Inferior parietal cortex (tissue), 1 donor: ENCODE measurements around the gene MRPL44.
A peak's percentile ranks its signal among the peaks of the same experiment; 100 is the strongest.

ENCODE experiments used
- DNase-seq: peaks from one replicate; pipeline ENCODE4 v3.0.0-alpha.2; 2016; ENCODE audit errors: extremely low spot score

Gene MRPL44

DNA sequence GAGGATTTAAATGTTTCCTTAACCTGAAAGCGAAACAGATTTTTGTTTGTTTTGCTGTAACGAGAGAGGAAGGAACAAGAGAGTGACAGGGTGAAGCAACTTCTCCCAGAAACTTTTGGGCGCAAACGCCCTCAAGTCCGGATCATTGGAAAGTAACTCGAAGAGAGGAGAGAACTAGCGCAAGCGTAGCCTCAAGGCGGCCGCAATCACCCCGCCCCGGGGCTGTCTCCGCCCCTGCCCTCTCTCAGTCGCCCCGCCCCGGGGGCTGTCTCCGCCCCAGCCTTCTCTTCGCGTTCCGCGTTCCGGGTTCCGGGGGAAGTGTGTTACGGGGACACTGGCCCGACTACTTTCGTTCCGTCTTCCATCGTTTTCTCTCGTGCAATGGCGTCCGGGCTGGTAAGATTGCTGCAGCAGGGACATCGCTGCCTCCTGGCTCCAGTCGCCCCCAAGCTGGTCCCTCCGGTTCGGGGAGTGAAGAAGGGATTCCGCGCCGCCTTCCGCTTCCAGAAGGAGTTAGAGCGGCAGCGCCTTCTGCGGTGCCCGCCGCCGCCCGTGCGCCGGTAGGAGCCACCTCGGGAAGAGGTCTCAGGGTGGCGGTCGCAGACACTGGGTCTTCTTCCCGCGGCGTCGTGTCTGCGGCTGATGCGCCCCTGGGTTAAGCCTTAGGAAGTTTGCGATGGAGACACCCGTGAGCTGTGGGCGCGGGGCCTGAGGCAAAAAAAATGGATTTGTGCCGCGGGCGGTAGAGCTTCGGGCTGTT, at the start of gene MRPL44:
TSS of gene MRPL44 (plus strand) at position 372 of the 760 bp plus-strand sequence. CDS start at position 382, 10 bp downstream.
- DNase-seq = peak; percentile 98

- DNase-seq = no peak
These were observed 48.8 kb upstream of the MRPL44 start for GRCh38 chr2:223908304-223908998.

DNA sequence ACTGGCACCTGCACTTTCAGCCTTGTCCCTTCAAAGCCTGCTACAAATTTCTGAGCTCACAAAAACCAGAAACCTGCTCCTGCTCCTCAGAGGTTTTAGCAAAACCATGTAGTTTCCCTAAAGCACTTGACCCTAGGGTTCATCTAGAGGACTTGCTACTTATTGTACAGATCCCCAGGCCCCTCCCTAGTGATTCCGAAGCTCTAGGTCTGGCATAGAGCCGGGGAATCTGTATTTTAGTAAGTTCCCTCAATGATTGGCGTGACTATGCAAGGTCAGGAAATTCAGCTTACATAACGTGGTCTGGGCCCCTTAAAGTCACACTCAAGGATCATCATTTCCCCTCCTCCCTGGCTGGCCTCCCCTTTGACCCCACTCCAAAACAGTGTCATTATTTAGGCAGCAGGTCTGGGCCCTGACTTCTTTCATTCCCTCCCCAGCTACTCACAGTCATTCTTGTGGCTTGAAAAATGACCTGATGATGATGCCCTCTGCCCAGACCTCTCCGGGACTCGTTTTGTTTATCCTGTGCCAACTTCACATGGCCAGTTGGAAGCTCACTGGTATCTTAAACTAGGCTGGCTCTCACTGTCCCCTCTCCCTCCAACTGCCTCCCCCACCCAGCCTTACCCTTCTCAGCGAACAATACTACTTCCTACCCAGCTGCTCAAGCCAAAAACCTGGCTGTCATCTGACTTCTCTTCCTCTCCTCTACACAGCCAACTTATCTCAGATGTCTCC, 48.1 kb upstream of the MRPL44 start:
- DNase-seq = no peak

- no peak for DNase-seq
These were observed 42.9 kb upstream of the MRPL44 start for GRCh38 chr2:223914324-223914723.

GRCh38 chr2:223915071-223915470, 42.2 kb upstream of the MRPL44 start:
- DNase-seq = no peak

GRCh38 chr2:223916181-223916920, 40.9 kb upstream of the MRPL44 start:
- no peak for DNase-seq

- no peak for DNase-seq
These were observed 38.6 kb upstream of the MRPL44 start for GRCh38 chr2:223918671-223919134.

DNA sequence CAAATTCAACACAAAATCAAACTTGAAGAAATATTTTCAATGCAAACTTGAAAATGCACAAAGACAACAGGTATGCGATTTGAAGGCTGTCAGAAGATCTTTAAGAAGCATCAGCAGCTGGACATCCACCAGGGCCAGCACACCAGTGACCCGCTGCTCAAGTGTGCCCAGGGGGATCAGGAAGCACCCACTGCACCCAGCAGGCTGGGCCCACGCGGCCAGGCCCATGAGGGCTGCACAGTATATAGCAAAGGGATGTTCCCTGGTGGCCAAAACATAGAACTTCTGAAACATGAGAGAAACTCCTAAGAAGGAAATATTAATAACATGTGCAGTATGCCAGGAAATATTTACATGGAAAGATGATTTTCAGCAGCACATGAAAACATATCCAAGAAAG, 37.2 kb upstream of the MRPL44 start:
- no peak for DNase-seq

- DNase-seq = no peak
These were observed 36.1 kb upstream of the MRPL44 start for GRCh38 chr2:223921204-223921603.

- DNase-seq = no peak
These were observed 35.0 kb upstream of the MRPL44 start for GRCh38 chr2:223922308-223922707.

GRCh38 chr2:223923976-223924375, 33.3 kb upstream of the MRPL44 start:
- DNase-seq = no peak

GRCh38 chr2:223925106-223925505, 32.2 kb upstream of the MRPL44 start:
- no peak for DNase-seq

- no peak for DNase-seq
These were observed 28.9 kb upstream of the MRPL44 start for GRCh38 chr2:223928113-223929006.

DNA sequence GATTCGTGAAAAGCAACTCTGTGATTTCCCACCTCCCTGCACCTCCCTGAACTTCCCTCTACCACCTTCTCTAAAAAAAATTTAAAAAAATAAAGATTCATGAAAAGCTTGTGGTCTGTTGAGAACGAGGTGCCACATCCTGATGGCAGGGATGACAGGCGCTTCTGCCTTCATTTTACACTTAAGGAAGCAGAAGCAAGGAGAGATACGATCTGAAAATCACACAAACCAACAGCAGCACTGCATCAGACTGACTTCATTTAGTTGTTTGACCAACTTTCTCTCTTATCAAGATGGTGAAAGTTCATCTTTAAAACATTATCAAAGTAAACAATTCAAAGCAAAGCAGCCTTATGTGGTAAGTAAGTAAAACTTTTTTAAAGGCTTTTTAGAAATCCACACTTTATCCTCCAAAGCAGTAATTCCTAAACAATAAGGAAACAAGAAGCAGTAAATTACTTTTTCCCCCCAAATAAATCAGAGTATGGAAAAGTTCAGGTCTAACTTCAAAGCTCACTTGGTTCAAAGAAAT, 27.6 kb upstream of the MRPL44 start:
- no peak for DNase-seq

DNA sequence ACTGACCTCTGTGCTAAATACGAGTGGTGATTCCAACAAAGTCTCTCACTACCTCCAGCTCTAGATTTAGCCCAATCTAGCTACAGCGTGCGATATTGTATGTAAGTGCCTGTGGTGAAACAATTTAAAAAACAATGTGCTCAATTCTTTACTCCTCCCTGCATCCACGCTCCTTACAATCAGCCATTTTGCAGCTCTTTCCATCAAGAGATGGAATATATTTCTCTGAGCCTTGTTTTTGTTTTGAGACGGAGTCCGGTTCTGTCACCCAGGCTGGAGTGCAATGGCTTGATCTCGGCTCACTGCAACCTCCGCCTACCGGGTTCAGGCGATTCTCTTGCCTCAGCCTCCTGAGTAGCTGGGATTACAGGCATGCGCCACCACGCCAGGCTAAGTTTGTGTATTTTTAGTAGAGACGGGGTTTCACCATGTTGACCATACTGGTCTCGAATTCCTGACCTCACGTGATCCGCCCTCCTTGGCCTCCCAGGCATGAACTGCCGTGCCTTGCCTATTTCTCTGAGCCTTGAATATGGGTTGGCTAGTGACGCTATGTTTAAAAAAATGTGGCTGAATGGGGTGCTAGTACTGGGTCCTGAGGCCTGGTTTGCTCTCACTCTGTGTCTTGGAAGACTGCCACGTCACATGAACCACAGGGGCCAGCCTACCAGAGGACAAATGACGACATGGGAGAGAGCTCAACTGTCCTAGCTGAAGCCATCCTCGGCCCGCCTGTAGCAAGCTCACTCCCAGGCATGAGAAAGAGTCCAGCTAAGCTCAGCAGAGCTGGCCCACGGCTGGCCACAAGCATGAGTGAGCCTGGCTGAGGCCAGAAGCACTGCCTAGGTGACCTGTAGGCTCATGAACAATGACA, 26.9 kb upstream of the MRPL44 start:
- DNase-seq = peak; percentile 85

DNA sequence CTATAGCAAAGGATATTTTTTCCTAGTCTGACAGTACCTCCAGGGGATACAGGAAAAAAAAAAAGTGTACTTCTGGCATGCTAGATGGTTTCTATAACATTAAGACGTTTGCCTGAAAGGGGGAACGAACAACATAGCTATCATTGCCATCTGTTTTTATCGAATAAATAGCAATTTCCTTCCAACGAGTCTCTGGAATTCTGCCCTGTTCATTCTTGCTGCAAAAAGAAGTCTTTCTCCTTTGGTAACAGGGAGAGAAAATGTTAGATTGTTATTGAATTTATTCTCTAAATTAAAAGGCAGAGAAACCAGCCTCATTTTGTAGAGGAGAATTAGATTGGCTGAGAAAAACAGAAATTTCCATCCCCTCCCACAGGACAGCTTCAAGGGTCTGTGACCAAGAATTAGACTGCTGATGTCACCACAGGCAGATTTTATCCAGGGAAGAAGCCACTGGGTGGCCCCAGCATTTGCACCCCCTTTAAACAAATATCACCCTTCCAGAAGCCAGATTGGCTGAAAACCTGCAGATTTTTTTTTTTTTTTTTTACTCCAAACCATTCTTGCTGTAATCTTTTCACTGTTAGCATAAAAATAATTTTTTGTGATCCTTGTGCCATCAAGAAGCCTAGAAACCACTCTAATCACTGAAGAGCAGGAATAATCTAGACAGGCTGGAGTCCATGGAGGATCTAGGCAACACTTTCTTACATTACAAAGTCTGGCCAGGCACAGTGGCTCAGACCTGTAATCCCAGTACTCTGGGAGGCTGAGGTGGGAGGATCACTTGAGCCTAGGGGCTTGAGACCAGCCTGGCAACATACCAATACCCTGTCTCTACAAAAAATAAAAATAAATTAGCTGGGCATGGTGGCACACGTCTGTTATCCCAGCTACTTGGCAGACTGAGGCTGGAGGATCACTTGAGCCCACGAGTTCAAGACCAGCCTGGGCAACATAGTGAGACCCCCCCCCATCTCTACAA, 24.2 kb upstream of the MRPL44 start:
- no peak for DNase-seq

DNA sequence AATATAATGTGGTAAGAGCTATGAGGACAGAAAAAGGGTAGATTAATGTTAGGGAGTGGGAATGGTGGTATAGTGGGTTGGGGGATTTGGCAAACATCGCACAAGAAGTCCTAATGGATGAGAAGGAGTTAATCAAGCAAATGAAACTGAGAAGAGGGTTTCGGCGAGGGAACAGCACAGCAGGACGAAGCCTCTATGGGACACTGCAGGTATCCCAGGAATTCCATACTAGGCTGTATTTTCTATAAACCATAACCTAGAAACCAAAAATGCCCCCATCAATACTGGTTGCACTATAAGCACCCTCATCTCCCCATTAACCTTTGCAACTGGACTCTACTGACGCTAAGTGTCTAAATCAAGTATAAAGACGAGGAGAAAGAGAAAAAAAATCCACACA, 22.4 kb upstream of the MRPL44 start:
- no peak for DNase-seq

- DNase-seq = no peak
These were observed 21.7 kb upstream of the MRPL44 start for GRCh38 chr2:223935459-223936125.
